Islet precursor cell (in vitro differentiated cells): Measurements from ENCODE around the gene NVL.
"Not testable (repeated sequence)": the region's sequence is repeated elsewhere in the genome, so short reads cannot be mapped to it uniquely, and the experiment has no call there.

Source experiments
- DNase-seq: peaks from one replicate; pipeline ENCODE4 v3.0.0-alpha.2; 2018

NVL gene

DNA sequence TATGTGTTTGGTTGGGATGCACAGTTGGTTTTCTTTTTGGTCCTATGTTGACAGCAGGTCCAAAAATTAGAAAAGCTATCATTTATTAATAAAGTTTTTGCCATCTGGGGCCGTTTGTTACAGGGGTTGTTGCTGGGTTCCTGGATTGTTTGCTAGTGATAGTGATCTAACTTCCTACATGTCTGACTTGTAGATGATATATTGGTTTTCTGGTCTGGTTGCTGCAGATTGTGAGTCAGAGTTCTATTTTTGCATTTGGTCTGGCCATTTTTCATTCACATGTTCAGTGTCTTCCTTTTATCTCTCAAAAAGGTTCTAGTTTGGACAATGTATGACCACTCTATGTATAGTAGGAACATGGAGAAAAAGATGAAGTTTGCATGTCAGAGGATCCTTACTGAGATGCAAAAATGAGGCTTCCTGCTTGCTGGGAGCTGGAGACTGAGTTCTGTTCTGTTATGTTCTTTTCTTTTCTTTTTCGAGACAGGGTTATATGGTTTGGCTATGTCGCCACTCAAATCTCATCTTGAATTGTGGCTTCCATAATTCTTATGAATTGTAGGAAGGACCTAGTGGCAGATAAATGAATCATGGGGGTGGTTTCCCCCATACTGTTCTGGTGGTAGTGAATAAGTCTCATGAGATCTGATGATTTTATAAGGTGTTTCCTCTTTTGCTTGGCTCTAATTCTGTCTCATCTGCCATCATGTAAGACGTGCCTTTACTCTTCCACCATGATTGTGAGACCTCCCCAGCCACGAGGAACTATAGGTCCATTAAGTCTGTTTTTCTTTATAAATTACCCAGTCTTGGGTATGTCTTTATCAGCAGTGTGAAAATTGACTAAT, 4.2 kb upstream of the NVL start:
- DNase-seq, result no peak

- no peak for DNase-seq
Observed at GRCh38 chr1:224333309-224333926, 3.4 kb upstream of the NVL start.

- no peak for DNase-seq
Observed at GRCh38 chr1:224331824-224332223, 1.9 kb upstream of the NVL start.

DNA sequence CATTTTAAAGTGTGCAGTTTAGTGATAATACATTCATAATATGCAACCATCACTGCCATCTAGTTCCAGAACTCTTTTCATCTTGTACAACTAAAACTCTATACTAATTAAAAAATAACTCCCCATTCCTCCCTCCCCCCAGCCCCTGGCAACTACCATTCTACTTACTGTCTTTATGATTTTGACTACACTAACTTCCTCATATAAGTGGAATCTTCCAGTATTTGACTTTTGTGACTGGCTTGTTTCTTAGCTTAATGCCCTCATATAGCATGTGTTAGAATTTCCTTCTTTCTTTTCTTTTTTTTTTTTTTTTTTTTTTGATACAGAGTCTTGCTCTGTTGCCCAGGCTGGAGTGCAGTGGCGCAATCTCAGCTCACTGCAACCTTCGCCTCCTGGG, 1.4 kb upstream of the NVL start:
- DNase-seq, result no peak

GRCh38 chr1:224329484-224329841, 509 bp downstream of the NVL start:
- no peak for DNase-seq

DNA sequence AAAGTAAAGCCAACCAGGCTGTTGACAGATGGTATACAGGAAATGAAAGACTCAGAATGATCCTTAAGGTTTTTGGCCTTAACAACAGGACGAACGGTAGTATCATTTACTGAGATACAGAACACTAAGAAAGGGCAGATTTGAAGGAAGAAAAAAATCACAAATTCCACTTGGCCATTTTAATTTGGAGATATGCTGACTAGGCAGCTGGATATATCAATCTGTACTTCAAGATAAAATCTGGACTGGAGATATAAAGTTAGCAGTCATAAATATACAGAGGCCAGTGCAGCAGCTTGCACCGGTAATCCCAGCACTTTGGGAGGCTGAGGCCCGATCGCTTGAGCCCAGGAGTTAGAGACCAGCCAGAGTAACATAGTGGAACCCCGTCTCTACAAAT, 1.3 kb downstream of the NVL start:
- no peak for DNase-seq

DNA sequence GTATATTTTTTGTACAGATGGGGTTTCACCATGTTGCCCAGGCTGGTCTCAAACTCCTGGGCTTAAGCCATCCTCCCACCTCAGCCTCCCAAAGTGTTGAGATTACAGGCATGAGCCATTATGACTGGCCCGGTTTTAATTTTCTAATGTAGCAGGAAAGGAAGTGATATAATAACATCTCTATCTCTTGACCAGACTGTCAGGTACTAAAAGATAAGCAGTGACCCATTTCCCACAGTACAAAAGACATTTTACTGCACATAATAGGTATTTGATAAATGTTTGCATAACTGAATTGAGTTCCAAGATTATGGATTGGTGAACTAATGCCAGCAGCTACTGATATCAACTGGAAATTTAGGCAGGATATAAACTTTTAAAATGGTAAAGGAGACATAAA, 4.0 kb downstream of the NVL start:
- no peak for DNase-seq

- no peak for DNase-seq
Observed at GRCh38 chr1:224321706-224322105, 8.3 kb downstream of the NVL start.

- DNase-seq, result no peak
Observed at GRCh38 chr1:224317383-224318045, 12.5 kb downstream of the NVL start.

GRCh38 chr1:224312025-224312424, 17.9 kb downstream of the NVL start:
- no peak for DNase-seq

GRCh38 chr1:224311503-224311902, 18.5 kb downstream of the NVL start:
- not testable (repeated sequence) for DNase-seq

- no peak for DNase-seq
Observed at GRCh38 chr1:224308064-224308463, 21.9 kb downstream of the NVL start.

GRCh38 chr1:224304767-224305166, 25.2 kb downstream of the NVL start:
- no peak for DNase-seq

- DNase-seq, result no peak
Observed at GRCh38 chr1:224302947-224303346, 27.0 kb downstream of the NVL start.

DNA sequence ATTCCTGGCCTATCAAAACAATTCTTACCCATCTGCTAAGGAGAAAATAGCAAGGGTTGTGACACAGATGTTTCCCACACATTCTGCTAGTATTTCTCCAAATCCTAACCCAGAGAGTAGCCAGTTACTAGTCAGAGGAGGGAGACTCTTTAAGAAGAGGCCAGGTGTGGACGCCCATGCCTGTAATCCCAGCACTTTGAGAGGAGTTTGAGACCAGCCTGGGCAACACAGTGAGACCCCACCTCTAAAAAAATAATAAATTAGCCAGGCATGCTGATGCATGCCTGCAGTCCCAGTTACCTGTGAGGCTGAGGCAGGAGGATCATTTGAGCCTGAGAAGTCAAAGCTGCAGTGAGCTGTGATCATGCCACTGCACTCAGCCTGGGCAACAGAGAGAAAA, 28.6 kb downstream of the NVL start:
- DNase-seq, result no peak

GRCh38 chr1:224300346-224300745, 29.6 kb downstream of the NVL start:
- no peak for DNase-seq

DNA sequence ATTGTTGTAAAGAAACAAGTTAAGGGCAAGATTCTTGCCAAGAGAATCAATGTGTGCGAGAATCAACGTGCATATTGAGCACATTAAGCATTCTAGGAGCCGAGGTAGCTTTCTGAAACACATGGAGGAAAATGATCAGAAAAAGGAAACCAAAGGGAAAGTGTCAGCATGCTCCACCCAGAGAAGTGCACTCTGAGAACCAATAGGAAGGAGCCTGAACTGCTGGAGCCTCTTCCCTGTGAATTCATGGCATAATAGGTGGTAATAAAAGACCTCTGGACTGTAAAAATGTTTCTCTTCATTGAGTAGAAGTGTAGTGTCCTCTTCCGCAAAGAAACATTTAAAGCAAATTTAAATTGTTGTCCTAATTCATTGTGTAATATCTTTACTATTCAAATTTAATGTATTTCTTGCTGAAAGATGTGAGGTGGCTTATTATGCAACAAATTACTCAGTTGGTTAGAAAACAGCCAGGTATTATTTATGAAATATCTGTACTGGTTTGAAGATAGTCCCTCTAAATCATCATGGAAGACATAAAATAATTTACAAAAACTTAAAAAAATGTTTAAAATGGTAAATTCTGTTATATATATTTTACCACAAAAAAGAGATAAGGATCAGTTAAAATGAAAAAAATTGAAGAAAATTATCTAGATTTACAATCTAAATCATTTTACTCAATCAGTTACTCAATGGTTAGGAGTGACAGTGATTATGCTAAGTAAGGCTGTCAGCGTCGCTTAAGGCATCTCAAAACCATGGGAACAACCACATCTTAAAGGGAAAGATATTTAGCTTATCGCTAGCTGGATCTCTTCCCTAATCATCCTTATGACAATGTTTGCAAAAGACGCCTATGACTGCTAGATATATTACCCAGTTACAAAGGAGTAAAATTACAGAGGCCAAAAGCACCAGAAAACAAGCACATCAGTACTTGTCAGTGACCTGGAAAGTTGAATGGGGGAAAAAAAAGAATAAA, 31.3 kb downstream of the NVL start:
- no peak for DNase-seq

GRCh38 chr1:224294775-224295174, 35.2 kb downstream of the NVL start:
- DNase-seq, result no peak

DNA sequence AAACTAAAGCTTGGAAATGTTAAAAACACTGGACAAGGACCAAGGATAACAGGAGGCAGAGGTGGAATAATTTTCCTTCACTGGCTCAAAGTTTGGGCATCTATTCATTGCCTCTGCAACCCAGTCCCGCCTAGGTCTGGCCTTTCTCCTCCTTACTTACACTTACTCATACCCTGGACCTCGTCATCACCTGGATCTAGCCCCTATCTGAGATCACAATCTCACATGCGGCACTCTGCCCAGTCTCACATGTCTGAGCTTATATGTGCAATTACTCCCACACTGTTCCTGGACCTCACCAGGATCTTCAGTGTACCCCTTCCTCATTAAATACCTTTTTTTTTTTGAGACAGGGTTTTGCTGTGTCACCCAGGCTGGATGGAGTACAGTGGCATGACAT, 37.6 kb downstream of the NVL start:
- no peak for DNase-seq

- no peak for DNase-seq
Observed at GRCh38 chr1:224289396-224289795, 40.6 kb downstream of the NVL start.

DNA sequence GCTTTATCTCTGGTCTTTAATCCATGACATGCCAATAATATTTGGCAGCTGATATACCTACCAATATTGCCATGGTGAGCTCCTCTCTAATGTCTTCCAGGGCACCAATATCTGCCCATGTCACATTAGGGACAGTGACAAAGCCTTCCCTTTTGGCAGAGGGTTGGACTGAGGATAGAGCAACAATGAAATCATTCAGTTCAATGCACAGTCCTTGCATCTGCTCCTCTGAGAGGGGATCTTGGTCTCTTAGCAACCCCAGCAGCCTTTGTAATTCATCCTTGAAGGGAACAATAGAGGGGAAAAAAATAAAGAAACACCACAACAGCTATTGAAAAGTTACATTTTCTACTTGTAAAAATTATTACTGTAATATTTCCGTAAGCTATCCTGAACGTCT, 42.3 kb downstream of the NVL start:
- no peak for DNase-seq

DNA sequence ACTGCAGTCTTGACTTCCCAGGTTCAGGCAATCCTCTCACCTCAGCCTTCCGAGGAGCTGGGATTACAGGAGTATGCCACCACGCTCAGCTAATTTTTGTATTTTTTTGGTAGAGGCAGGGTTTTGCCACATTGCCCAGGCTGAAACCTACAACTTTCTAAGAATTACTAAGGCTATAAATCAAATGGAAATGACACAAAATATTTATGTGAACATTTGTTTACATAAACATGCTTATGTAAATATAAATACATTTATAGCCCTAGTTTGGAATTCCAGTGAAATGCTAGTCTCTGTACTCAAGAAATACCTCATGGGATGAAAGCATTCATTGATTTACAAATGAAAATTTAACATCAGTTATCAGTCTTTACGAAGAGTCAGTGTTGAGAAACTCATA, 47.8 kb downstream of the NVL start:
- no peak for DNase-seq
